B cell (primary cell): Measurements from ENCODE around the gene OSER1. TPM values are rescaled to one million over a fixed set of nuclear protein-coding genes. Genes with fewer than 3 reads are reported as not detected.

Experiments
- ATAC-seq: fragments of 200-7000 bp; cut with Tn5 transposase; one replicate; pipeline ENCODE4 v1.10.0; 2021; ENCODE audit warnings: low read depth, mild to moderate bottlenecking, moderate number of reproducible peaks, moderate library complexity
- CTCF ChIA-PET: fragments of 350-600 bp; sonication (Branson Sonifier 250); formaldehyde crosslinking; loops from one replicate; lab custom pipeline; 2021; ENCODE audit warnings: antibody characterized with exemption, inconsistent platforms; lab: Charles Lee
- POLR2A ChIA-PET: fragments of 350-600 bp; sonication (Branson Sonifier 250); formaldehyde crosslinking; loops from one replicate; lab custom pipeline; 2021; ENCODE audit warnings: antibody characterized with exemption; lab: Charles Lee
- DNase-seq: peaks from one replicate; pipeline ENCODE4 v3.0.0; 2013
- H2AFZ ChIP-seq: 2 replicates; pipeline ENCODE4 v1.6.1; 2012; ENCODE audit warnings: mild to moderate bottlenecking, low read depth, low read length; ENCODE audit not compliant: insufficient read depth, poor library complexity, severe bottlenecking
- H3K27ac ChIP-seq, 2 donors: 1 replicate in 1 of 2; 2 replicates in 1 of 2; pipeline ENCODE4 v1.5.1; 2012 to 2013; ENCODE audit warnings: low read length in 2 of 2, mild to moderate bottlenecking in 2 of 2, moderate library complexity in 1 of 2
- H3K27me3 ChIP-seq, 4 experiments: fragments of 200-600 bp in 1 of 4; sonication (generic) in 1 of 4; replicated peaks in 1 of 4; 1 replicate in 2 of 4; 2 replicates in 2 of 4; pipeline versions ENCODE4 v1.6.1 to v1.7.0; 2013 to 2016; ENCODE audit warnings: low read length in 3 of 4, mild to moderate bottlenecking in 2 of 4, mixed read lengths in 1 of 4, moderate library complexity in 1 of 4; ENCODE audit not compliant: insufficient read depth in 4 of 4, control insufficient read depth in 3 of 4; ENCODE audit errors: control extremely low read depth in 1 of 4
- H3K36me3 ChIP-seq, 2 experiments: replicated peaks in 1 of 2; 1 replicate in 1 of 2; 2 replicates in 1 of 2; pipeline versions ENCODE4 v1.6.1 to v1.7.1; 2013; ENCODE audit warnings: low read length in 1 of 2; ENCODE audit not compliant: insufficient read depth in 2 of 2, control insufficient read depth in 1 of 2; ENCODE audit errors: control extremely low read depth in 1 of 2, extremely low read depth in 1 of 2
- H3K4me1 ChIP-seq, 2 donors: fragments of 200-600 bp in 1 of 2; sonication (generic) in 1 of 2; 1 replicate in 1 of 2; 2 replicates in 1 of 2; pipeline versions ENCODE4 v1.5.1 to v1.6.1; 2013 to 2017; ENCODE audit warnings: low read length in 2 of 2; ENCODE audit not compliant: control insufficient read depth in 2 of 2, insufficient read depth in 2 of 2
- H3K4me2 ChIP-seq: replicated peaks from 2 replicates; pipeline ENCODE3; 2012; ENCODE audit warnings: mild to moderate bottlenecking, low read depth, low read length; ENCODE audit not compliant: poor library complexity, severe bottlenecking
- H3K4me3 ChIP-seq, 5 experiments: fragments of 200-600 bp in 1 of 5; sonication (generic) in 1 of 5; 1 replicate in 3 of 5; 2 replicates in 2 of 5; pipeline versions ENCODE4 v1.5.1 to v1.7.0; 2011 to 2016; ENCODE audit warnings: low read length in 4 of 5, mild to moderate bottlenecking in 4 of 5, low read depth in 2 of 5, control low read depth in 1 of 5, moderate library complexity in 1 of 5; ENCODE audit not compliant: insufficient read depth in 1 of 5; ENCODE audit errors: control extremely low read depth in 1 of 5, extremely low read depth in 1 of 5
- H3K79me2 ChIP-seq: fragments of 200-600 bp; sonication (generic); one replicate; pipeline ENCODE4 v1.6.0; 2016; ENCODE audit warnings: low read length; ENCODE audit not compliant: control insufficient read depth, insufficient read depth
- H3K9ac ChIP-seq: fragments of 200-600 bp; sonication (generic); 2 replicates; pipeline ENCODE4 v1.6.1; 2017; ENCODE audit warnings: mild to moderate bottlenecking, low read length, moderate library complexity
- H3K9me3 ChIP-seq, 3 donors: one replicate each; pipeline versions ENCODE4 v1.6.1 to v1.7.1; 2013; ENCODE audit warnings: low read length in 2 of 3; ENCODE audit not compliant: control insufficient read depth in 2 of 3, insufficient read depth in 1 of 3; ENCODE audit errors: control extremely low read depth in 1 of 3
- H4K20me1 ChIP-seq: 2 replicates; pipeline ENCODE4 v1.6.0; 2012; ENCODE audit warnings: mild to moderate bottlenecking, low read length; ENCODE audit not compliant: insufficient read depth, control insufficient read depth, poor library complexity, severe bottlenecking
- H3K27ac Mint-ChIP-seq: one replicate; pipeline ENCODE4 v1.8.0; 2021; ENCODE audit warnings: mixed read lengths
- H3K27me3 Mint-ChIP-seq: one replicate; pipeline ENCODE4 v1.8.0; 2021; ENCODE audit warnings: mixed read lengths
- H3K4me1 Mint-ChIP-seq: one replicate; pipeline ENCODE4 v1.8.0; 2021; ENCODE audit warnings: mixed read lengths
- H3K4me3 Mint-ChIP-seq: one replicate; pipeline ENCODE4 v1.8.0; 2021; ENCODE audit warnings: mixed read lengths
- H3K9me3 Mint-ChIP-seq: one replicate; pipeline ENCODE4 v1.8.0; 2022; ENCODE audit warnings: mixed read lengths; ENCODE audit not compliant: insufficient read depth
- EZH2 ChIP-seq: IDR thresholded peaks from 2 replicates; pipeline ENCODE4 v1.6.1; 2012; ENCODE audit warnings: borderline replicate concordance, low read depth, mild to moderate bottlenecking, moderate library complexity, low read length; ENCODE audit not compliant: insufficient read depth, poor library complexity, severe bottlenecking
- WGBS: methylation state at CpG from one replicate; pipeline ENCODE4 v1.1.5; 2013; ENCODE audit warnings: missing lambda C conversion rate; ENCODE audit not compliant: insufficient coverage; 5-methylcytosine and 5-hydroxymethylcytosine counted together
- intact Hi-C: fragments of 100-400 bp; cut with micrococcal nuclease; formaldehyde crosslinking; loops from one replicate; pipeline ENCODE4 v1.10.0; 2022
- polyA plus RNA-seq: library from polyadenylated mRNA; depleted of rRNA; stranded (reverse); fragments of >200 nt; gene quantifications from 2 replicates; pipeline ENCODE4 v1.2.3, GENCODE V29; 2012
- total RNA-seq, 2 donors: library from RNA; stranded (reverse); fragments of 120-200 nt in 1 of 2; gene quantifications; 1 replicate in 1 of 2; 2 replicates in 1 of 2; pipeline versions ENCODE4 v1.2.3 to v1.2.4, GENCODE V29; 2013 to 2022
- TF ChIP-seq, protein P1 (sequence below): fragments of 200-600 bp; IDR thresholded peaks from one replicate; pipeline ENCODE4 v1.8.0; 2022; ENCODE audit warnings: antibody characterized with exemption, mild to moderate bottlenecking

The OSER1 gene
- total and polyA plus RNA-seq, 2 donors (not counting 1 experiment from before 2014, with no cell fraction given), result 80.0 to 130 TPM

DNA sequence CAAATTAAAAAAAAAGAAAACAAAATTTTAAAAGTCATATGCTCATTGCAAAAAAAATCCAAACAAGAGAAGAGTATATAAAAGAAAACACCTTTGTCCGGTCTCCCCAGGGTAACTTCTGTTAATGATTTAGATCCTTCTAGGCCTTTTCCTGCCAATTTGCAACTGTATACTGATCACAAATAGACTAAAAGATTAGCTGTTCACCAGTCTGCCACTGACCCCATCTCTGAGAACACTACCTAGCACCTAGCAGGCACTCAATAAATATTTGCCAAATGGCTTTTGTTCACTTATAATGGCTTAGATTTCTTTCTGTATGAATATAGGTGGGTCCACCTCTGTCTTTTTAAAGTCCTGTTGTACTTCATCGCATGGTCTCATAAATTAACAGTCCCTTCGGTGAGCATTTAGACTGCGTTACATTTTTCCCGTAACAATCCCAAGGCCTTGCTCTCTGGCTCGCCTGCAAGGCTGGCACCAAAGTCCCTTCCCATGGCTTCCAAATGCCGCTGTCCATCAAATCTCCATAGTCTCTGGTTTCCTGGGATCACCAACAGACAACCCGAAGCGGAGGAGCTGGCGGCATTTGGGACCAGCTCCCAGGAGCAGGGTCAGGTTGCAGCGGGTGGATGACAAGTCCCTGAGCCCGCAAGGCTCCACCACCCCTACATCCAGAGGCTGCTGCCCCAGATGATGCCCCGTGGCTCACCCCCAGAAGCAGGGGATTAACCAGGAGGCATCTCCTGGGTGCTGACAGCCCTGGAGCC lies 35.4 kb downstream of the OSER1 start:
- ATAC-seq (no peak), DNase-seq (no peak)
- Histone ChIP-seq H3K79me2 (no peaks in the 10 kb centered on the region), H4K20me1 (no peaks in the 10 kb centered on the region), H3K4me3 (no peak overlapping the region), H3K4me1 (no peaks in the 10 kb centered on the region), H3K9ac (no peak overlapping the region), H3K4me2 (no peak overlapping the region), H3K36me3 (no peaks in the 10 kb centered on the region), H3K9me3 (peaks cover 0 to 3% (median 0%) of the 10 kb centered on the region in 3 donors), H2AFZ (no peak overlapping the region), H3K27me3 (peaks cover 0 to 16% (median 5%) of the 10 kb centered on the region in 4 experiments), H3K27ac (no peak overlapping the region)
- intact Hi-C loops, result no loop called here
- TF ChIP-seq EZH2, result no peak
- TF ChIP-seq, protein P1, sequence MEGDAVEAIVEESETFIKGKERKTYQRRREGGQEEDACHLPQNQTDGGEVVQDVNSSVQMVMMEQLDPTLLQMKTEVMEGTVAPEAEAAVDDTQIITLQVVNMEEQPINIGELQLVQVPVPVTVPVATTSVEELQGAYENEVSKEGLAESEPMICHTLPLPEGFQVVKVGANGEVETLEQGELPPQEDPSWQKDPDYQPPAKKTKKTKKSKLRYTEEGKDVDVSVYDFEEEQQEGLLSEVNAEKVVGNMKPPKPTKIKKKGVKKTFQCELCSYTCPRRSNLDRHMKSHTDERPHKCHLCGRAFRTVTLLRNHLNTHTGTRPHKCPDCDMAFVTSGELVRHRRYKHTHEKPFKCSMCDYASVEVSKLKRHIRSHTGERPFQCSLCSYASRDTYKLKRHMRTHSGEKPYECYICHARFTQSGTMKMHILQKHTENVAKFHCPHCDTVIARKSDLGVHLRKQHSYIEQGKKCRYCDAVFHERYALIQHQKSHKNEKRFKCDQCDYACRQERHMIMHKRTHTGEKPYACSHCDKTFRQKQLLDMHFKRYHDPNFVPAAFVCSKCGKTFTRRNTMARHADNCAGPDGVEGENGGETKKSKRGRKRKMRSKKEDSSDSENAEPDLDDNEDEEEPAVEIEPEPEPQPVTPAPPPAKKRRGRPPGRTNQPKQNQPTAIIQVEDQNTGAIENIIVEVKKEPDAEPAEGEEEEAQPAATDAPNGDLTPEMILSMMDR, result no peak
- Mint-ChIP-seq H3K27me3 (peaks cover 43% of the 10 kb centered on the region), H3K4me3 (no peak overlapping the region), H3K9me3 (no peaks in the 10 kb centered on the region), H3K4me1 (no peaks in the 10 kb centered on the region), H3K27ac (no peak overlapping the region)
- 96% methylated on average over 12 of the region's 13 CpGs for WGBS
- ChIA-PET CTCF (interaction anchor here (1.1 to 1.3 kb wide), 2 partner anchors 10 to 15 kb away, joined by 3 to 4 read pairs; no protein-coding TSS in a partner anchor), POLR2A (no interaction called here)

DNA sequence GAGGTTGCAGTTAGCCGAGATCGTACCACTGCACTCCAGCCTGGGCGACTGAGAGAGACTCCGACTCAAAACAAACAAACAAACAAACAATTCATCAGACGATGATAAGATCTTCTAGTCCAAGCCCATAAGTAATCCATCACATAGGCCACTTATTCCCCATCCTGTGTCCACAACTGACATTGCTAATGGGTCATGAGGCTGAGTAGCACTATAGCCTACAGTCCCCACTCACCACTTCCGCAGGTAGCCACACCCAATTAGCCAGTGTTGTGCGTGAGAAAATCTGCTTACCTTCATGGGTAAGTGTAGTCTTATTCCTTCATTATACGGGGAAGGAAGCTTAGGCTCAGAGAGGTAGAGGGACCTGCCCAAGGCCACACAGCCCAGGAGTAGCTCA lies 36.7 kb downstream of the OSER1 start:
- peaks cover 2% of the 10 kb centered on the region for H3K9me3 Mint-ChIP-seq
- H4K20me1 ChIP-seq, result no peaks in the 10 kb centered on the region

More for the DNA sequence above, 36.7 kb downstream of the OSER1 start:
- ChIA-PET CTCF (no interaction called here), POLR2A (no interaction called here)
- Histone ChIP-seq H3K36me3 (no peaks in the 10 kb centered on the region), H3K4me2 (no peak overlapping the region), H3K79me2 (no peaks in the 10 kb centered on the region), H2AFZ (no peak overlapping the region), H3K4me1 (no peaks in the 10 kb centered on the region), H3K27ac (no peak overlapping the region), H3K27me3 (peaks cover 0 to 20% (median 8%) of the 10 kb centered on the region in 4 experiments), H3K9ac (no peak overlapping the region), H3K9me3 (peaks cover 0 to 5% (median 0%) of the 10 kb centered on the region in 3 donors), H3K4me3 (no peak overlapping the region)
- Mint-ChIP-seq H3K27ac (no peak overlapping the region), H3K27me3 (peaks cover 48% of the 10 kb centered on the region), H3K4me1 (no peaks in the 10 kb centered on the region), H3K4me3 (no peak overlapping the region)
- WGBS, result 94% methylated on average over 7 of the region's 8 CpGs
- DNase-seq (no peak), ATAC-seq (no peak)
- no peak for TF ChIP-seq EZH2
- TF ChIP-seq, protein P1, result no peak
- intact Hi-C loops, result no loop called here
